ENCODE data around the gene CPTP. TPM values are rescaled to one million over a fixed set of nuclear protein-coding genes. Genes with fewer than 3 reads are reported as not detected.

Gene CPTP
- total RNA-seq, 4 donors from 2014 or later: 10.4 to 42.7 (median 30.1) TPM

GRCh38 chr1:1342584-1343115 is 18.0 kb downstream of the CPTP start:
- no peak for ATAC-seq
- peaks cover 0 to 50% of the 10 kb centered on the region in 2 donors for H3K36me3 ChIP-seq
- H3K4me3 ChIP-seq: no peak overlapping the region
- no CpG with 5 or more reads among the region's 18 CpGs for WGBS, 2 donors (ENCODE audit: low coverage in 1 of 2)
- H3K9me3 ChIP-seq: no peaks in the 10 kb centered on the region
- H3K27ac ChIP-seq: no peak overlapping the region
- peaks cover 0 to 44% (median 27%) of the 10 kb centered on the region in 3 donors for H3K4me1 ChIP-seq
- TF ChIP-seq POLR2AphosphoS5 (IDR thresholded peaks at IDR 0.05) (no peak), EP300 (IDR thresholded peaks at IDR 0.05) (no peak), POLR2A (IDR thresholded peaks at IDR 0.05) (no peak), CTCF (IDR thresholded peaks at IDR 0.05) (no peak)
- H3K27me3 ChIP-seq: no peaks in the 10 kb centered on the region

- H3K9me3 ChIP-seq: no peaks in the 10 kb centered on the region
- peak overlapping the region in 1 of 4 donors; percentile 60 for H3K27ac ChIP-seq
- no peak for ATAC-seq
- peaks cover 0 to 37% of the 10 kb centered on the region in 2 donors for H3K36me3 ChIP-seq
- TF ChIP-seq CTCF (IDR thresholded peaks at IDR 0.05) (no peak), POLR2AphosphoS5 (IDR thresholded peaks at IDR 0.05) (no peak)
- no peak overlapping the region for H3K4me3 ChIP-seq
- no peaks in the 10 kb centered on the region for H3K27me3 ChIP-seq
- H3K4me1 ChIP-seq: peaks cover 0 to 54% (median 30%) of the 10 kb centered on the region in 3 donors
- WGBS, 2 donors (ENCODE audit: low coverage in 1 of 2): no CpG with 5 or more reads among the region's 24 CpGs
Observed at GRCh38 chr1:1343811-1344421, 19.3 kb downstream of the CPTP start.

GRCh38 chr1:1344655-1345361 is 20.2 kb downstream of the CPTP start:
- peaks cover 0 to 54% (median 30%) of the 10 kb centered on the region in 3 donors for H3K4me1 ChIP-seq
- WGBS, 2 donors (ENCODE audit: low coverage in 1 of 2): 40% methylated on average over 1 of the region's 15 CpGs; no CpG with 5 or more reads in 1 of the 2 donors
- H3K27me3 ChIP-seq: no peaks in the 10 kb centered on the region
- H3K9me3 ChIP-seq: no peaks in the 10 kb centered on the region
- peak overlapping the region in 2 of 4 donors; percentile 7 to 60 for H3K27ac ChIP-seq
- no peak for ATAC-seq
- peak in 3 of 4 experiments; percentile 7 to 34 (median 27) for TF ChIP-seq CTCF (IDR thresholded peaks at IDR 0.05)
- no peak for TF ChIP-seq POLR2A (IDR thresholded peaks at IDR 0.05)
- no peak overlapping the region for H3K4me3 ChIP-seq
- H3K36me3 ChIP-seq: peaks cover 0 to 28% of the 10 kb centered on the region in 2 donors

- Histone ChIP-seq H3K4me3 (no peak overlapping the region), H3K27me3 (no peaks in the 10 kb centered on the region), H3K36me3 (peaks cover 0 to 22% of the 10 kb centered on the region in 2 donors), H3K27ac (peak overlapping the region in 2 of 4 donors; percentile 7 to 60), H3K9me3 (no peaks in the 10 kb centered on the region), H3K4me1 (peaks cover 0 to 54% (median 30%) of the 10 kb centered on the region in 3 donors)
- TF ChIP-seq POLR2AphosphoS5 (IDR thresholded peaks at IDR 0.05) (no peak), CTCF (IDR thresholded peaks at IDR 0.05) (no peak), EP300 (IDR thresholded peaks at IDR 0.05) (no peak), POLR2A (IDR thresholded peaks at IDR 0.05) (no peak)
- ATAC-seq: no peak
- 72% methylated on average over 3 of the region's 16 CpGs; no CpG with 5 or more reads in 1 of the 2 donors for WGBS, 2 donors (ENCODE audit: low coverage in 1 of 2)
Observed at GRCh38 chr1:1345384-1345783, 20.8 kb downstream of the CPTP start.
